8988T (cell line): Measurements from ENCODE around the gene FOXR1.

ENCODE experiments used
- DNase-seq: peaks from one replicate; pipeline ENCODE4 v3.0.0; 2011

Gene FOXR1, protein sequence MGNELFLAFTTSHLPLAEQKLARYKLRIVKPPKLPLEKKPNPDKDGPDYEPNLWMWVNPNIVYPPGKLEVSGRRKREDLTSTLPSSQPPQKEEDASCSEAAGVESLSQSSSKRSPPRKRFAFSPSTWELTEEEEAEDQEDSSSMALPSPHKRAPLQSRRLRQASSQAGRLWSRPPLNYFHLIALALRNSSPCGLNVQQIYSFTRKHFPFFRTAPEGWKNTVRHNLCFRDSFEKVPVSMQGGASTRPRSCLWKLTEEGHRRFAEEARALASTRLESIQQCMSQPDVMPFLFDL

DNA sequence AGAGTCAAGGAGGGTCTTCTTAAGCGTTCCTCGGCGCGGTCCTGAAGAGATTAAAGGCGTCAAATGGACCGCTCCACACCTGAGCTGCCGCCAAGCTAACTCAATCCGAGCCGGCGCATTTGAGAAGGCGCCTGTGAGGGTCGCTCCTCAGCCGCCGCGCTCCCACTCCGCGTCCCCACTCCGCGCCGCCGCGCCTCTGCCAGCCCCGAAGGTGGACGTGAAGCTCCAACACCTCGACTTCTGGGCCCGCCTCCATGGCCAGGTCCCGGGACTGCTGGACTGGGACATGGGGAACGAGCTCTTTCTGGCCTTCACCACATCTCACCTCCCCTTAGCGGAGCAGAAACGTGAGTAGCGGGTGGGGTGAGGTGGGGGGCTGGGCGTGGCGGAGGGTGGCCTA, at the start of gene FOXR1:
Gene FOXR1 (plus strand): TSS at position 116 of the 400 bp plus-strand sequence. CDS start 171 bp downstream, at position 287.
- no peak for DNase-seq

DNA sequence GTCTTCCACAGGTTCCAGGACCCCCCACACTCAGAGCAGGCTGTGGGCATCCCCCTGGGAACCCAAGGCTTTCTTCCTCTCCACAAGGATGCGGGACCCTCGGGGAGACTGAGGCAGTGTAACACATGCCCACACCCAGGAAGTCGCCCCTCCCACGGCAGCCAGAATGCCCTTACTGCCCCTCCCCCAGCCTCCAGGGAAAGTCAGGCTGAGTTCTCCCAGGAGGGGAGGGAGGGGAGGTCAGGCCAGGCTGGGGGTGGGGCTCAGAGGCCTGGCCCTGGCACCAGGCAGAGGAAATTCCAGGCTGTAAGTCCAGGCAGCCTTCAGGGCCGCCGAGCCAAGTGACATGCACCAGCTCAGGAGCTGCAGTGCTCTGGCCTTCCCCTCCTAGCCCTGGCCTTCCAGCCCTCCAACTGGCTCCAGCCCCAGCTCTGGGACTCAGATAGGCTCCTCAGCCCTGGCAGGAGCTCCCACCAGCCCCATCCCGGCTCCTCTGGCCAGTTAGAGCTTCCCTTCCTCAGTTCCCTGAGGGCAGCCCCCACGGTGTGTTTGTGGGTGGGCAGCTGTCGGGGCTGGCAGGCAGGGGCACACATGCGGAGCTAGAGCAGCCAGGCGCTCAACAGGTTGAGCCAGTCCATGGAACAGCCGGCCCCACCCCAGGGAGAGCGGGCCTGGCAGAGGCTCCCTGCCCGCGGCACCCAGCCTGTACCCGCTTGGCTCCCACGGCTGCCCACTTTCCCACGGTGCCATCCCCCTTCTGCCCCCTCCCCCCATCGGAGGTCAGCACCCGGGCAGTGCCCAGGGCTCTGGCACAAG, 49.4 kb upstream of the FOXR1 start:
- peak; percentile 86 for DNase-seq

DNA sequence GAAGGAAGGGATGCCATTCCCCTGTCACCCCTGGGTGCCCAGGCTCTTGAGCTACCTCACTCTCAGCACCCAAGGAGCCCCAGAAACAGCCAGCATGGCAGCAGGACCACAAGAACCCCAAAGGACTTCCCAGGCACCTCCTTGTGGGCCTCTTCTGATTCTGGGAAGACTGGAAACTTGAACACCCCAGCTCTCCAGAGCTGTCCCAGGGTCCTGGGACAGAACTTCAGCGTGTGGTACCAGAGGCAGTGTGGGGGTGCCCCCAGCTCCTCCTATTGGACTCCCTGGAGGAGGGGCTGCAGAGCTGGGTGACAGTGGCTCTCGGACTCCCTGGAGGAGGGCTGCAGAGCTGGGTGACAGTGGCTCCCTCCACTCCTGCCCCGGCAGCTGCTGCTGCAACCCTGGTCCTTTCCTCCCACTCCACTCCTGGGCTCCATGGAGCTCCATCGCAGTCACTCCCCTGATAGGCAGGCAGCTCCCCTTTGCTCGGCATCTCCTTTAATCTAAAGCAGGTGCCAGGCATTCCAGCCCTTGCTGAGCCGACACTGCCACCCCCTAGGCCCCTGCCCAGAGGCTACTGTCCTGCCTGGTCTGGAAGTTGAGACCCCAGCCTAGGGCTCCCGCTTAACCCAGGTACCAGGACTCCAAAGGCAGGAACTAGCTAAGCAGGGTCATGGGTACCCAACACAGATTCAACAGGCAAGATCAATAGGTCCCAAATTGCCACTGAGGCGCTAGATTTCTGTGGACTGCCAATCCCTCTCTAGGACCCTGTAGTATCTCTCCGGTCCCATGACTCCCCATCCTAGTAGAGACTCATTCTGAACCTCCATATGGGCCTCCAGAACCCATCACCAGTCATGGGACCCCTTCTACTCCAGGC, 48.6 kb upstream of the FOXR1 start:
- peak; percentile 37 for DNase-seq

DNA sequence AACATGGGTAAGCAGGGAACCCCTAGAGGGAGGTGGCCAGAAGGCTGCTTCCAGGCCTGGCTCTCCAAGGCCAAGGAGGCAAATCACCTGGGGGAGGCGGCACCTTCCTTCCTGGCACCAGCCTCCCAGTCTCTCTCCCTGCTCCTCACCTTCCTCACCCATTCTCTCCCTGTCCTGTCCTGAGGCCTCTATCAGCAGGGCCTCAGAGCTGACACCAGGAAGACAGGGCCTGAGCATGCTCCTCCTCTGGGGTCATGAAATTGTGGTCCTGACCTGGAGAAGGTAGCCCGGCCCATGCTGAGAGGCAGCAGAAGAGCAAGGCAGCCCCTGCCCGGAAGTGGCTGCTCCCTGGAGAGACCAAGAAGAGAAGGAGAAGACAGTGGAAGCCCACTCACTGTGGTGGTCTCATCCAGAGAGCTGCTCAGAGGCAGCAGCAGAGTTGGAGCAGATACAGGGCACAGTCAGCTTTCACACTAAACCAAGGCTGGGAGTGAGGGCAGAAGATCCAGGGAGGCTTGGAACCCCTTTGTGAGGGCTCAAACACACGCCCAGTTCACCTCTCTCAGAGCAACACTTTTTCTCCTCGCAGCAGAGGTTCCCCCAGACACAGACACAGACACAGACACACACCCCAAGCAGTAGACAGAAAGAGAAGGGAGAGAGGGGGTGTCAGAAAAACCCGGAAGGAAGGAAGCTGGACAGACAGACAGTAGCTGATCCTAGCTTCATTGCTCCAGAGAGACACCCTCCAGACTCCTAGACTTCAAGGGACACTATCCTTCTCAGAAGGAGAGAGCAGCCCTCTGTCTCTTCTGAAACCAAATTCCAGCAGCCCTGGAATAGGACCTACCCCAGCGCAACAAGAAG, 47.6 kb upstream of the FOXR1 start:
- DNase-seq, result peak; percentile 51

DNA sequence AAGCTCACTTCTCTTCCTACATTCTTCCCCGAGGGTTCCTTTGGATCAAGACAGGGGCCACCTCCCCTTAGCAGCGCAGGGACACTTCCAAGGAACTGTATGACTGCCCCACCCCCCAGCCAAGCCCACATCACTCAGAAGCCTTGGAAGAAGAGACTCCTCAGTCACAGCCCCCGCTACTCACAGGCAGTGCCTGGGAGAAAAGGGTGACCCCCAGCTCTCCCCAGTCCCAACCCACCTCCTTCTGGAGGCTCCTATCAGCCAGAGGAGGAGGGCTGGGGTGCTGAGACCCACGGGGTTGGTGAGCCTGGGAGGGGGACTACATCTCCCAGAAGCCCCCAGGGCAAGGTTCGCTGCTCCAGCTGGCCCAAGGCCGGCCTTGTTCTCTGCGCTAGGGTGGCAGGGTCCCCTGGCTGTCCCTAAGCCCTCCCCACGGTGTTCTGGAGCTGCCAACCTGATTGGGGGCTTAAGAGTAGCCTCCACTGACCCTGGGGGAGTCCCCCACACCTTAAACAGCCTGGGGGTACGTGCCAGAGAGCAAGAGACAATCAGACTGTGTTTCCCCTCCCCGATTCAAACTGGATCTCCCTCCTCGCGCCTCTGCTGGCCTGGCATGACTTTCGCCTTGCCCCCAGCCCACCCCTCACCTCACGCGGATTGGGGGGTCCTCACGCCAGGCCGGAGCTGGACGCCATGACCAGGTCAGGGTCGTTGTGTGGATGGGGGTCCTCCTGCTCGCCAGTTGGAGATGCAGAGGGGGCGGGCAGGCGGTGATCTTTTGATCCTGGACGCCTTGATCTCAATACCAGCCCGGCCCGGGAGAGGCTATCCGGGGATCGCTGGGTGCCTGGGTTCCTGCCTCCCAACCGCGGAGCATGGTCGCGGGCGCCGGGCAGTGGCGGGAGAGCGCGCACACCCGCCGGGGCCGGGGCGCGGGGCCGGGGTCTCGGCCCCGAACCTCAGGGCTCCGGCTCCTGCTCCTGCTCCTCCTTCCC, 46.7 kb upstream of the FOXR1 start:
- DNase-seq, result peak; percentile 99

DNA sequence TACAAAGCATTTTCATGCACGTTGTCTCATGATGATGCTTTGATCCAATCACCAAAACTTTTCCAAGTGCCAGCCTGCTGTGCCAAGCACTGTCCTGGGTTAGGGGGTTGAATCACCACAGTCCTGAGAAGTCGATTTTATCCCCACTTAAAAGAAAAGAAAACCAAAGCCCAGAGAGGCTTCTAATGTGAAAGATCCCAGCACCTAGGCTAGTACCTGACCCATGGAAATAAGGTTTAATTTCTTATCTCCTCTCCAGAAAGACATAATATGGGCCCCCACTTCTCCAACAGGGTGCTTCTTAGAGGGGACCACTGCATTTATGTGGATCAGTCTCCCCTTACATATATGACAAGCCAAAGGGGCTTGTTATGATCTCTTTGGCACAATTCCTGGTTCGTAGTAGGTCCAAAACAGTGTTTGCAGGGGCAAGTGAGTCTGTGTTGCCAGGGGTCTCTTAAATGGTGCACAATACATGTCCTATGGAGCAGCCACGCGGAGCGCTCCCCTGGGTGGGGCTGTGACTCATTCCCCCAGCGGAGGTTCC, 43.9 kb upstream of the FOXR1 start:
- DNase-seq, result peak; percentile 21

DNA sequence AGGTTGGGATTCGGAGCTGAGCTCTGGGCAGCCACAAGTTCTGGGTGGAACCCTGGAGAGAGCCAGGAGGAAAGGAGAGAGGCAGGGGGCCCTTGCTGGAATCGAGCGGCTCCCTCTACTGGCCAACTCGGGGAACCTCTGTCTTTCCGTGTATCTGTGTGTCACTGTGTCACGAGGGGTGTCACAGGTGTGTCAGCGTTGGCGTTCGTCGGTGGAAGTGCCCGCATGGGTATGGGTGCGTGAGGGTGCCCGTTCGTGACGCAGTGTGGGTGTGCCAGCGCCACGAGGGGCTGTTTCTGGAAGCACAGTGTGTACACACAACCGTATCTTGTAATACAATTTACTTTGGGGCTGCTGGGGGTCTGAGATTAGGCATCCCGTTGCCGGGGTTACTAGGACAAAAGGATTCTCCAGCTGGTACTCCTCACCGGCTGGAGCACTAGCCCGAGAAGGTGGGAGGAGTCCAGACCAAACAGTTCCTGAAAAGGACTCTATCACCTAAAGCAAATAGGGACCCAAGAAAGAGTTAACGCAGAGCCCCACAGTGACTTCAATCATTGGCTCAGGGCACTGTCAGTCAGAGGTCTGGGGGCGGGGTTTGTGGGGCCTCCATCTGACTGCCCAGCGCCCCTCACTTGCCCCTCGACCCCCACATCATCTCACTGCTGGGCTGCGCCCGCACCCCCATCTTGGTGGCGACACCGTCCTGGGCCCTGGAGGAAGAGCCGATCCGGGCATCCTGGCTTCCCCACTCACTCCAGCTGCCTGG, 43.3 kb upstream of the FOXR1 start:
- DNase-seq, result peak; percentile 96

DNA sequence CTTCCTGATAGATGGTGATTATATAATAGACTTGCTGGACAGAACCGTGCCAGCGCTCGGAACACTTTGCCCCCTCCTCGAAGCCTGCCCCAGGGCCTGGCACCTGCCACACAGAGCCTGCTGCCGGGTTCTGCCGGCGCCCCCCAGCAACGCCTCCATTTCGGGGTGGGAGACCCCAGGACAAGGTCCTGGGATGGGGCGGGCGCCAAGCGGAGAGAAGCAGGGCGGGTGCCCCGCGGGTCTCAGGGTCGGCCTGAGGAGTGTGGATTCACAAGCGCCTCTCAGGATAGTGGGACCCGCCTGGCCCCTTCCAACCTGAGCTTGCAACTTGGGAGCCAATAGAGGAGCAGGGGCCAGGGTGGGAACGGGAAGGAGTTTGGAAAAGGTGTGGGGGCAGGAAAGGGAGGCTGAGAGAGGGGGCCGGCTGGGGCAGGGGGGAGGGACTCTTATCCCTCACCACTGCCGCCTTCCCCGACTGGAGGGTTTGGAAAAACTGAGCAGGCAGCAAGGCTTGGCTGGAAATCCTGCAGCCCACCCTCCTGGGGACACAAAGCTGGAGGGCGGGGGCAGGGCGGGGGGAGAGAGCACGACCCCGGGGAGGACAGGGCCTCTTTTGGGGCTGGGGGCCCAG, 42.6 kb upstream of the FOXR1 start:
- peak; percentile 84 for DNase-seq

DNA sequence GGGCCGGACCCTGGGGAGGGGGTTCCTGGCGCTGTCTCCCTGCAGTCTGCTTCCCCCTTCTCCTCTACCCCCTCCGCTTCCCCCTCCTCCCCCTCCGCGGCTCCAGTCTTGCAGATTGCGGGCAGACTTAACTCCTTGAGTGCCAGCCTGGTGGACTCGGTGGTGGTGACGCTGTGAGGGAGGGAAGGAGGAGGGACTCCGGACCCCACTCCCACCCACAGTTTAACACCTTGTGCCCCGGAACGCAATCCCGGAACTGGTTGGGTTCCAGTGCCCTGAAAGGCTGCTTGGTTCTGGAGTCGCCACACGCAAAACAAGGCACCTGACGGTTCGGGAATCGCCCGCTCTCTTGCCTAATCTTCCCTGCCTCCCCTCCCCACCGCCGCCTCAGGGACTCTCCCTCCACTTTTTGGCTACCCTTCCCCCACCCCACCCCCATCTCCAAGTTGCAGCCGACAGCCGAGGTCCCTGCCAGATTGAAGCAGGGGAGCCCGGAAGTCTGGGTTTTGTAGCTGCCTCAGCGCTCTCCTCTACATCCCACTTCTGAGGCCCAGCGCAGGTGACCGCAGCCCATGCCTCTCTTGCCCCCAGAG, 42.0 kb upstream of the FOXR1 start:
- peak; percentile 87 for DNase-seq

DNA sequence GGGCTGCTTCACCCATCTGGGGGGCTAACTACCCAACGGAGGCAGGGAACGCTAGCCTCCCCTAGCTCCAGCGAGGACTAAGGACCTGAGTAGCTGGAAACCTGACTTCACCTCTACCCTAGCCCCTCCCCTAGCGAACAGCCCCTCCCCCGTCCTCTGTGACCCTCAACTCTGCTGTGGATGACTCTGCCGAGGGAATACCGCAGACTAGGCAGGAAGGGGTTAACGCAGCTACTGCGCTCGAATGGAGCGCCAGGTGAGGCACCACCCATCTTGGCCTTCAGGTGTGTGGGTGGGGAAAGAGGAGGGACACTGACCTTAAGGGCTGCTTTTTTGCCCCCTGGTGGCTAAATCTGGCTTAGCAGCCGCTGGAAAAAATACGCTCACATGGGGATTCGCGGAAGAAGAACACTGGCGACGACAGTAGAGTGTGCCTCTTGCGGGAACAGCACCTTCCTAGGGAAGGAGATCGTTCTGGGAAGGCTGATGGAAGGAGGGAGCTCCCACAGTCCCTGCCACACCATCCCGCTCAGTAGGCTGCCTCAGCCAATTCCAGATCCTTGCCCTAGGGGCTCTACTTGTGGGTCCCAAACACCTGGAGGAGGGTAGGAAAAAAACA, 41.4 kb upstream of the FOXR1 start:
- DNase-seq, result peak; percentile 80

DNA sequence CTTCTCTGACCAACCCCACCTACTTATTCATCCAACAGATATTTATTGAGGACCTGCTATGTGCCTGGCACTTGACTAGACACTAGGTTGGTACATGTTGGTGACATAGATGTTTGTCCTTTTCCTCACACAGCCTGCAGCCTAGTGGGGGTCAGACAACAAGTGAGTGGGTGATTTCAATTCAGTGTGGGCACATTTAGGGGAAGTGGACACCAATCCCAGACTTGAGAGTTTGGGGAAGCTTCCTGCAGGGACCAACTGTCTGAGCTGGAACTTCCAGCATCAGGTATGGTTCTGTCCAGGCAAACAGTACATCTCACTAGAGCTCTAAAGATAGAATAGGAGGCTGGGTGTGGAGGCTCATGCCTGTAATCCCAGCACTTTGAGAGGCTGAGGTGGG, 40.0 kb upstream of the FOXR1 start:
- DNase-seq, result no peak

DNA sequence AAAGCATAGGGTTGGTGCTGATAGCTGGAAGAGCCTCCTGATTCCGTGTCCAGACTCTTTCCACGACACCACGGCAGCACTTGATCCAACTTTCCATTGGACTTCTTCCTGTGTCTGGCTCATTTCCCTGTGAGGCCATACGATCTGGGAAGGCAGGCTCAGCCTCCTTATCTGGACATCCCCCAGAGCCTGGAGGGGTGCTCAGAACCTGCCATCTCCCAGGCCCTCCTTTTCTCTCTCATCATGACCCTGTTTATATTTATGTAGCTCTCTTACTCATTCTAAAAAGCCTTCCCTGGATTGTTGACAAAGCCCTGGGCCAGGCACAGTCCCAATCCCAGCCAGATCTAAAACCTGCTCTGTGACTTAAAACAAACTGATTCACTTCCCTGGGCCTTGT, 38.1 kb upstream of the FOXR1 start:
- no peak for DNase-seq

DNA sequence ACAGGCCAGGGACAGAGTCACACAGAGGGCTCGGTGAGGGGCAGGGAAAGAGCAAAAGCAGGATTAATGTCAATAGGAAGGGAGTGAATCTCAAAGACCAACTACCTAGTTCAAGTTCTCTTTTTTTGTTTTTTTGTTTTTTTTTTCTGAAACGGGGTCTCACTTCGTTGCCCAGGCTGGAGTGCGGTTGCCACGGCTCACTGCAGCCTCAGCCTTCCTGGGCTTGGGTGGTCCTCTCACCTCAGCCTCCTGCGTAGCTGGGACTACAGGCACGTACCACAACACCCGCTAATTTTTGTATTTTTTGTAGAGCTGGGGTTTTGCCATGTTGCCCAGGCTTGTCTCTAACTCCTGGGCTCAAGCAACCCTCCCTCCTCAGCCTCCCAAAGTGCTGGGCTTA, 36.2 kb upstream of the FOXR1 start:
- DNase-seq, result no peak

DNA sequence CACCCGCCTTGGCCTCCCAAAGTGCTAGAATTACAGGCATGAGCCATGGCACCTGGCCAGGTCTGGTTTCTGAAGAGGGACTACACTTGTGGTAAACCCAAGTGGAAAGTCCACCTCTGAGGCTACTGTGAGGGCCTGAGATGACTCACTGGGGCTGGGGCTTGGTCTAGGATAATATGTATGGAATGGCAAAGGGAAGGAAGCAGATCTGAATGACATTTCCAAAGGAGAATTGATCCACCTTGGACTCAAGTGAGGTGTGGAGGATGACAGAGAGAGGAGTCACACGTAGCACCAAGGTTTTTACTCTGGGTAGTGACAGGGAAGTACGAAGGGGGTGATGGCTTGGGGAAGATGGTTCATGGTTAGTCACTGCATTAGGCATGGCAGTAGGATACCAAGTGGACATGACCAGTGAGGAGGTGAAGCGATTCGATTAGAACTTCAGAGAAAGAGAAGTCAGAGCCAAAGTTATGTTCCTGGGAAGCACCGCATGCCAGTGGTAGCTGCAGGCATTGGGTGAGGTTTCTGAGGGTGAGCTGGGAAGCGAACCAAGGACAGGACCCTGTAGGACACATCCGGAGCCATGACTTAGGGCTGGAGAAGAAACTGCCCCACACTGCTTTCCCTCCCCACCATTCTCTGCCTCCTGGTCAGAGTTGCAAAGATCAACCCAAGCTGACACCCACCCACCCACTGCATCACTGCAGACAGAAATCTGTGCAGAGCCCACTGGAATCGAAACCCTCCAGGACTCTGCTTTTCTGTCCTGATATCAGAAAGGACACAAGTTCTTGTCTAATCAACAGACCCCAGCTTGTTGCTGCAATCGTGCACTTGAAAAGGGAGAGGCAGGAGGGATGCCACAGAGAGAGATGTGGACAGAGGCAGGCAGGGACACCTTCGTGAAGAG, 32.8 kb upstream of the FOXR1 start:
- DNase-seq, result no peak

DNA sequence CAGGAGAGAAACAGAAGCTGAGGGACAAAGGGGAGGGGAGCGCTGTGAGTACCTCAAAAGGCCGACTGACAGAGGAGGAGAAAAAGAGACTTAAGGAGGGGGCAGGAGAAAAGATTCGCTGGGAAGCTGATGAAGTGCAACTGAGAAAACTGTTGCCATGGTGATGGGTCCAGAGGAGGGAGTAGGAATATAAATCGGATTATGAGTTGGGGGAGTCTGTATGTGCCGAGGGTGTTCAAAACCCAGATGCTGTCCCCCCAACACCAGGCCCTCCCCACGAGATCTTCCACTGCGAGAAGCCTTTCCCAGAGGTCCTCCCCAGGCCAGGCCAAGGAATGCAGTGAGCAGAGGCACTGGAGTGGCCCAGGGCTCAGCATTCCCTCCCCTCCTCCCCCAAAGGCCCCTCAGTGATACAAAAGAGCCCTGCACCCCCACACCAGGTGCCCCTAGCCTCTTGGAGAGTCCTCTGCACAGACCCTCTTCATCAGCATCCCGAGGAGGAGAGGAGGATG, 32.1 kb upstream of the FOXR1 start:
- DNase-seq, result no peak

DNA sequence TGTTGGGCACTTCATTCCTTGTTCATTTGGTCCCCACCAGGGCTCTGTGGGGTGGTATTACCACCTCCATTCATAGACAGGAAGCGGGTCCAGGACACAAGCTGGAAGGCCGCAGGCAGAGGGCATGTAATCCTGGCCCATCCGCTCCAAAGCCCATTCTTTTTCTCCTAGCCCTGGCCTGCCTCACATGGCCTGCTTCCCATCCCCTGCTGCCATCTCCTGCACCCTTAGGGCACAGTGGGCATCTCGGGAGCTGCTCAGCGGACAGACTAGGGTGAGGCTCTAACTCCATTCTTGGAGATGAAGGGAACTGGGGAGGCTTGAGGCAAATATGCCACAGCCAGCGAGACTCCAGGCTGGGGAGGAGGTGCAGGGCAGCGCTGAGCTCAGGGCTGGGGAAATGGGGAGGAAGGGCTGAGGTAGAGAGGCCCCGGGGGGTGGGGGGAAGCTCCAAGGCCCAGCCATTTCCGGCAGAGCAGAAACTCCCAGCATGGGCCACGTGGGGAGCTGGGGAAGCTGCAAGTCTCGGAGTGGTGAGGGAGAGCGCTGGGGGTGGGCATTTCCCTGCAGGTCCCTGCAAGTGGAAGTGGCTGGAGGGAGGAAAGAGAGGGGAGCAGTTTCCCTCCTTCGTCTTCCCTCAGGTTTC, 31.5 kb upstream of the FOXR1 start:
- DNase-seq, result no peak

DNA sequence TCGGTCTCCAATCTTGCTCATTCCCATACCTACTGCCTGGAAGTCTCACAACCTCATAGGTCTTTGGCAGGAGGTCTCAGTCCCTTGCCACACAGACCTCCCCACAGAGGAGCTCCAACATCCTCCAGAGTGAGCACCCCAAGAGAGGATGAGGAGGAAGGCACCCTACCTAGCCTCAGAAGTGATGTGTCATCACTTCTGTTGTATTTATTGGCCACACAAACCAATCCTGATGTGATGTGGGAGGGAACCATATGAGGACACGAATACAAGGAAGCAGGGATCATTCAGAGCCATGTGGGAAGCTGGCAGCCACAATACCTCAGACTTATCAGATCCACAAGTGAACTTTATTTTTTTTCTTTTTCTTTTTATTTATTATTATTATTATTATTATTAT, 24.5 kb upstream of the FOXR1 start:
- DNase-seq, result no peak
